ENCODE measurements around the gene PROM1. TPM values are rescaled to one million over a fixed set of nuclear protein-coding genes. Genes with fewer than 3 reads are reported as not detected.

The PROM1 gene
- total RNA-seq, 1 experiment from 2014 or later = 17.7 TPM

GRCh38 chr4:15976456-15977447 lies 107.1 kb downstream of the PROM1 start:
- Histone ChIP-seq H3K27me3 (ENCODE audit: insufficient read depth, low read length) (no peaks in the 10 kb centered on the region), H3K4me3 (replicated peaks in 1 of 2; ENCODE audit: low read depth in 1 of 2, low read length in 2 of 2) (no peak overlapping the region), H2AFZ (ENCODE audit: low read depth, low read length, poor library complexity, severe bottlenecking) (no peak overlapping the region), H3K36me3 (ENCODE audit: control insufficient read depth in 1 of 2, insufficient read depth in 2 of 2, low read length in 2 of 2) (peaks cover 0 to 3% of the 10 kb centered on the region in 2 experiments; a peak in 1 of 4 replicates), H4K20me1 (ENCODE audit: insufficient read depth) (no peaks in the 10 kb centered on the region), H3K9me3 (ENCODE audit: control insufficient read depth in 1 of 2, insufficient read depth in 1 of 2, low read depth in 1 of 2, low read length in 2 of 2) (no peaks in the 10 kb centered on the region), H3K9ac (ENCODE audit: low read length) (no peak overlapping the region), H3K4me2 (ENCODE audit: low read length) (no peak overlapping the region), H3K79me2 (ENCODE audit: insufficient read depth, low read length) (no peaks in the 10 kb centered on the region), H3K4me1 (ENCODE audit: control insufficient read depth in 1 of 2, insufficient read depth in 2 of 2, low read length in 2 of 2) (no peaks in the 10 kb centered on the region), H3K27ac (ENCODE audit: low read depth, low read length) (no peak overlapping the region), H3K9me2 (ENCODE audit: insufficient read depth) (no peaks in the 10 kb centered on the region)
- CTCF ChIA-PET = interaction anchor here (1.1 kb wide), 2 partner anchors 21 to 23 kb away, joined by 3 to 4 read pairs; no protein-coding TSS in a partner anchor
- intact Hi-C loops (cut with micrococcal nuclease) = no loop called here
- ATAC-seq (peak; percentile 61; the same call in 1 of the 2 replicates), DNase-seq (ENCODE audit: low read depth, low spot score) (no peak)
- RAD21 ChIA-PET (ENCODE audit: low non-redundant PET in 1 of 2, low total read pairs in 2 of 2, uncharacterized antibody in 2 of 2, unreplicated experiment in 2 of 2) = no interaction called here
- TF ChIP-seq CTCF (IDR thresholded peaks at IDR 0.05 in 2 of 3, conservative IDR thresholded peaks at IDR 0.05 in 1 of 3; ENCODE audit: borderline replicate concordance in 1 of 3, insufficient read depth in 1 of 3, low read depth in 2 of 3, low read length in 2 of 3) (no peak; a peak in 1 of 6 replicates), ELF1 (IDR thresholded peaks at IDR 0.05; ENCODE audit: borderline replicate concordance, low read depth) (no peak), CBX3 (IDR thresholded peaks at IDR 0.05; ENCODE audit: low read depth) (no peak), SRF (IDR thresholded peaks at IDR 0.05; ENCODE audit: low read depth) (no peak), ZNF274 (IDR thresholded peaks at IDR 0.05; ENCODE audit: low read depth, low read length) (no peak), EGR1 (IDR thresholded peaks at IDR 0.05; ENCODE audit: low read depth) (no peak), EZH2phosphoT487 (IDR thresholded peaks at IDR 0.05; ENCODE audit: borderline replicate concordance) (no peak), YY1 (IDR thresholded peaks at IDR 0.05; ENCODE audit: extremely low read depth, insufficient replicate concordance, low read depth, low read length) (no peak), SP1 (IDR thresholded peaks at IDR 0.05; ENCODE audit: low read depth) (no peak), ZFX (IDR thresholded peaks at IDR 0.05) (no peak), POLR2AphosphoS5 (IDR thresholded peaks at IDR 0.05; ENCODE audit: low read depth, low read length) (no peak), EZH2 (IDR thresholded peaks at IDR 0.05) (no peak), FOSL1 (IDR thresholded peaks at IDR 0.05; ENCODE audit: low read depth) (no peak)
- no TSS peak for BruUV-seq (replicated peaks)
- POLR2A ChIA-PET = no interaction called here

All from HCT116 (cell line).